Vagina (tissue), 2 donors: ENCODE measurements around the gene VCX2.

Experiments used
- POLR2A ChIP-seq, 2 donors: fragments of 450-650 bp; IDR thresholded peaks; one replicate each; pipeline ENCODE4 v1.6.1; 2017; ENCODE audit warnings: antibody characterized with exemption in 2 of 2, mild to moderate bottlenecking in 2 of 2, moderate library complexity in 2 of 2
- POLR2AphosphoS5 ChIP-seq, 2 donors: sonication (generic); formaldehyde crosslinking; IDR thresholded peaks; one replicate each; pipeline ENCODE4 v1.9.0; 2017; ENCODE audit warnings: antibody characterized with exemption in 2 of 2, mild to moderate bottlenecking in 2 of 2, low read depth in 1 of 2; ENCODE audit not compliant: insufficient read depth in 1 of 2
- TF ChIP-seq, protein P1 (sequence below), 3 experiments: fragments of 450-650 bp in 2 of 3; fragments of 200-600 bp in 1 of 3; sonication (generic) in 1 of 3; IDR thresholded peaks; one replicate each; pipeline ENCODE4 v1.5.1; 2017 to 2019; ENCODE audit warnings: antibody characterized with exemption in 3 of 3, mild to moderate bottlenecking in 2 of 3, moderate library complexity in 2 of 3

DNA sequence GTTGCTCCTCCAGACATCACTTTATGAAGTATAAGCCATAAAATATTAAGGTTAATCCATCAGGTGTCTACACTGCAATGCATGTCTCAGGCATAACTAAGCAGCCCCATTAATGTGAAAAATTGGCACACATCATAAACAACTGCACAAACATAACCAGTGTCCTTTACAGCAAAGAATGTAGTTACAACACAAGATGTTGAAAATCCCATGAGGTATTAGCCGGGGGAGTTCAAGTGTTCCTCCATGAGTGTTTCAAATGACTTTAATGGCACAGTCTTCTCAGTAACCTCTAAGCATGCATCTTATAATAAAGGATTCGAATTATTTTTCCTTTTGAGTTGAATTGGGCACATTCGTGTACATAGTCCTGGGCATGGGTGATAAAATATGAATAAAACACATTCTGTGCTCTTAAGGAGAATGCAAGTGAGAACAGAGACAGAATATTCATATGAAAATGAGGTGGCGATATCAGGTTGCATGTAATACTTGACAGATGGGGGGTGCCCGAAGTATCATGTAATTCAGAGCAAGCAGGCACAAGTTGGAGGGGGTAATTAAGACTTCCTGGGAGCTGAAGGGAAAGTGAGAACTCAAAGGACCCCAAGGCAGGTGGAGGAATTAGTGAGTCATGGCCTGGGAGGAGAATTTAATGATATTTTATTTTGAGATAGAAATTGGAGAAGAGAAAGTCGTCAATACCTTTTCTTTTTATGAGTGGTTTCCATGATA, 18.2 kb upstream of the VCX2 start:
- TF ChIP-seq POLR2A (IDR thresholded peaks at IDR 0.05) (no peak), POLR2AphosphoS5 (IDR thresholded peaks at IDR 0.05; ENCODE audit: insufficient read depth in 1 of 2, low read depth in 1 of 2) (no peak)
- TF ChIP-seq, protein P1, sequence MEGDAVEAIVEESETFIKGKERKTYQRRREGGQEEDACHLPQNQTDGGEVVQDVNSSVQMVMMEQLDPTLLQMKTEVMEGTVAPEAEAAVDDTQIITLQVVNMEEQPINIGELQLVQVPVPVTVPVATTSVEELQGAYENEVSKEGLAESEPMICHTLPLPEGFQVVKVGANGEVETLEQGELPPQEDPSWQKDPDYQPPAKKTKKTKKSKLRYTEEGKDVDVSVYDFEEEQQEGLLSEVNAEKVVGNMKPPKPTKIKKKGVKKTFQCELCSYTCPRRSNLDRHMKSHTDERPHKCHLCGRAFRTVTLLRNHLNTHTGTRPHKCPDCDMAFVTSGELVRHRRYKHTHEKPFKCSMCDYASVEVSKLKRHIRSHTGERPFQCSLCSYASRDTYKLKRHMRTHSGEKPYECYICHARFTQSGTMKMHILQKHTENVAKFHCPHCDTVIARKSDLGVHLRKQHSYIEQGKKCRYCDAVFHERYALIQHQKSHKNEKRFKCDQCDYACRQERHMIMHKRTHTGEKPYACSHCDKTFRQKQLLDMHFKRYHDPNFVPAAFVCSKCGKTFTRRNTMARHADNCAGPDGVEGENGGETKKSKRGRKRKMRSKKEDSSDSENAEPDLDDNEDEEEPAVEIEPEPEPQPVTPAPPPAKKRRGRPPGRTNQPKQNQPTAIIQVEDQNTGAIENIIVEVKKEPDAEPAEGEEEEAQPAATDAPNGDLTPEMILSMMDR (IDR thresholded peaks at IDR 0.05): no peak
